A375 (cell line): ENCODE data around the gene LMO4. TPM values are rescaled to one million over a fixed set of nuclear protein-coding genes. Genes with fewer than 3 reads are reported as not detected.

Experiments used
- total RNA-seq: library from RNA; depleted of rRNA; stranded (reverse); fragments of >200 nt; shearing (Covaris generic); gene quantifications from 2 replicates; pipeline ENCODE4 v1.2.3, GENCODE V29; 2014; rRNA removed

Gene LMO4, protein sequence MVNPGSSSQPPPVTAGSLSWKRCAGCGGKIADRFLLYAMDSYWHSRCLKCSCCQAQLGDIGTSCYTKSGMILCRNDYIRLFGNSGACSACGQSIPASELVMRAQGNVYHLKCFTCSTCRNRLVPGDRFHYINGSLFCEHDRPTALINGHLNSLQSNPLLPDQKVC
- total RNA-seq: 37.6 and 38.2 TPM in 2 replicates

DNA sequence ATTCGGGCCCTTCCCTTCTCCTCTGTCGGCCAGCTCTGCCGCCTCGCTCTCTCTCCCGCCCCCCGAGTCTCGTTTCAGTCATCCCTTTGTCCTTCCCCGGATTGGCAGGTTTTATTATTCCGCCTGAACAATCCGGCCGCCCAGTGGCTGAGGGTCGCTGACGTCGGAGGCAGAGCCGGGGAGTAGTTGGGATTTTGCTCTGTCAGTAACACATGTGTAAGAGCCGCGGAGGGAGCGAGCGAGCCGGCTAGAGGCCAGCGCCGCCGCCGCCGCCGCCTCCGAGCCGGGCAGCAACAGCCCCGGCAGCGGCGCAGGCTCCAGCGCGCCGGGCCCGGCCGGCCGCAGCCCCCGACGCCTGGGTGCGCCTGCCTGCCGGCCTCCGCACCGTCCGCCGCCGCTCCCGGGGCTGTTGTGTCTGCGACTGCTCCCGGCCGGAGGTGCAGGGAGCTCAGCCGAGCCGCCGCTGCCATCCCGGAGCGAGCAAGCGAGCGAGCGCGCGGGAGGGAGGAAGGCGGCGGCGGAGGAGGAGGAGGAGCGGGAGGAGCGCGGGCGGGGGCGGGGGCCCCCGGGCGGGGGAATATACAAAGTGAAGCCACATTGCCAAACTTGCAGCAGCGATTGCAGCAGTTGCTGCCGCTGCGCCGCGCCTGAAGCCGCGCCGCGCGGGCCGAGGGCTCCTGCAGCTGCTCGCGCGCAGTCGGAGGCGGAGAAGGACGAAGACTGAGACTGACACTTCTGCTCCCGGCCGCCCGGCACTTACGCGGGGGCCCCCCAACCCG is at the start of gene LMO4:
LMO4 (plus strand) TSS at position 609 of the 779 bp plus-strand sequence. CDS start 3,136 bp downstream, outside the sequence.

